ENCODE results near the gene GATAD1. TPM values are rescaled to one million over a fixed set of nuclear protein-coding genes. Genes with fewer than 3 reads are reported as not detected.
A peak's percentile ranks its signal among the peaks of the same experiment; 100 is the strongest.

The GATAD1 gene
- total RNA-seq, 2 donors from 2014 or later: 32.3 to 38.4 TPM

GRCh38 chr7:92448205-92448747 lies 994 bp downstream of the GATAD1 start:
- 1% methylated on average over 11 of the region's 11 CpGs for WGBS, 2 donors
- peaks cover 25% of the 10 kb centered on the region for H3K4me1 ChIP-seq
- intact Hi-C loops (cut with DNase I): no loop called here
- H3K36me3 ChIP-seq (replicated peaks in 1 of 2; ENCODE audit: insufficient read depth in 1 of 2, low read depth in 2 of 2): peaks cover 0 to 12% of the 10 kb centered on the region in 2 donors
- H3K9me3 ChIP-seq: no peaks in the 10 kb centered on the region
- no peaks in the 10 kb centered on the region for H3K27me3 ChIP-seq
- ATAC-seq (peak; percentile 55), DNase-seq (peak; percentile 67 to 74 (median 70))
- peak overlapping the region; percentile 91 to 99 (median 97) for H3K27ac ChIP-seq
- TF ChIP-seq POLR2A (IDR thresholded peaks at IDR 0.05) (peak in 2 of 3 donors; percentile 38 to 49), CTCF (IDR thresholded peaks at IDR 0.05) (peak in 6 of 7 experiments; percentile 11 to 55 (median 38))
- peak overlapping the region; percentile 67 to 91 for H3K4me3 ChIP-seq

GRCh38 chr7:92451645-92452044 lies 4.4 kb downstream of the GATAD1 start:
- 80 to 94% methylated on average over 2 of the region's 2 CpGs for WGBS, 2 donors
- no peaks in the 10 kb centered on the region for H3K9me3 ChIP-seq

GRCh38 chr7:92456236-92456635 lies 9.0 kb downstream of the GATAD1 start:
- intact Hi-C loops (cut with DNase I): no loop called here
- Histone ChIP-seq H3K4me3 (no peak overlapping the region), H3K4me1 (peaks cover 5% of the 10 kb centered on the region), H3K27ac (no peak overlapping the region), H3K36me3 (replicated peaks in 1 of 2; ENCODE audit: insufficient read depth in 1 of 2, low read depth in 2 of 2) (peaks cover 4 to 29% of the 10 kb centered on the region in 2 donors), H3K27me3 (no peaks in the 10 kb centered on the region), H3K9me3 (no peaks in the 10 kb centered on the region)
- DNase-seq (no peak), ATAC-seq (no peak)
- no peak for TF ChIP-seq CTCF (IDR thresholded peaks at IDR 0.05)
- TF ChIP-seq POLR2A (IDR thresholded peaks at IDR 0.05): no peak
- 95 to 100% methylated on average over 2 of the region's 2 CpGs for WGBS, 2 donors

More at GRCh38 chr7:92451645-92452044, 4.4 kb downstream of the GATAD1 start:
- Histone ChIP-seq H3K36me3 (replicated peaks in 1 of 2; ENCODE audit: insufficient read depth in 1 of 2, low read depth in 2 of 2) (peaks cover 1 to 28% of the 10 kb centered on the region in 2 donors), H3K4me3 (no peak overlapping the region), H3K27me3 (no peaks in the 10 kb centered on the region), H3K27ac (no peak overlapping the region), H3K4me1 (peaks cover 23% of the 10 kb centered on the region)
- ATAC-seq (no peak), DNase-seq (no peak)
- intact Hi-C loops (cut with DNase I): no loop called here
- TF ChIP-seq CTCF (IDR thresholded peaks at IDR 0.05) (no peak), POLR2A (IDR thresholded peaks at IDR 0.05) (no peak)

GRCh38 chr7:92460109-92460508 lies 12.8 kb downstream of the GATAD1 start:
- TF ChIP-seq POLR2A (IDR thresholded peaks at IDR 0.05) (no peak), CTCF (IDR thresholded peaks at IDR 0.05) (no peak)
- intact Hi-C loops (cut with DNase I): no loop called here
- H3K27ac ChIP-seq: no peak overlapping the region
- peaks cover 11% of the 10 kb centered on the region for H3K4me1 ChIP-seq
- H3K9me3 ChIP-seq: no peaks in the 10 kb centered on the region
- H3K4me3 ChIP-seq: no peak overlapping the region
- WGBS, 2 donors: 69 to 82% methylated on average over 2 of the region's 2 CpGs
- ATAC-seq: no peak
- DNase-seq: no peak
- peaks cover 4 to 12% of the 10 kb centered on the region in 2 donors for H3K36me3 ChIP-seq (replicated peaks in 1 of 2; ENCODE audit: insufficient read depth in 1 of 2, low read depth in 2 of 2)
- no peaks in the 10 kb centered on the region for H3K27me3 ChIP-seq

- 77 to 80% methylated on average over 4 of the region's 4 CpGs for WGBS, 2 donors
- intact Hi-C loops (cut with DNase I): no loop called here
- ATAC-seq (no peak), DNase-seq (no peak)
- no peaks in the 10 kb centered on the region for H3K27me3 ChIP-seq
- H3K27ac ChIP-seq: no peak overlapping the region
- H3K9me3 ChIP-seq: no peaks in the 10 kb centered on the region
- H3K36me3 ChIP-seq (replicated peaks in 1 of 2; ENCODE audit: insufficient read depth in 1 of 2, low read depth in 2 of 2): peaks cover 4 to 12% of the 10 kb centered on the region in 2 donors
- TF ChIP-seq POLR2A (IDR thresholded peaks at IDR 0.05): no peak
- H3K4me1 ChIP-seq: peaks cover 11% of the 10 kb centered on the region
- no peak overlapping the region for H3K4me3 ChIP-seq
These were observed 13.2 kb downstream of the GATAD1 start for GRCh38 chr7:92460510-92460909.
